Stimulated activated CD8-positive, alpha-beta memory T cell treated with anti-CD3 and anti-CD28 coated beads, Interleukin-4, amount 100 ng/mL, for 1 hour (primary cell): ENCODE data around the gene HID1.

Experiments used
- DNase-seq, 2 donors: peaks; one replicate each; pipeline ENCODE4 v3.0.0-alpha.2; 2020; ENCODE audit warnings: low read depth in 2 of 2, low spot score in 1 of 2

HID1 gene

DNA sequence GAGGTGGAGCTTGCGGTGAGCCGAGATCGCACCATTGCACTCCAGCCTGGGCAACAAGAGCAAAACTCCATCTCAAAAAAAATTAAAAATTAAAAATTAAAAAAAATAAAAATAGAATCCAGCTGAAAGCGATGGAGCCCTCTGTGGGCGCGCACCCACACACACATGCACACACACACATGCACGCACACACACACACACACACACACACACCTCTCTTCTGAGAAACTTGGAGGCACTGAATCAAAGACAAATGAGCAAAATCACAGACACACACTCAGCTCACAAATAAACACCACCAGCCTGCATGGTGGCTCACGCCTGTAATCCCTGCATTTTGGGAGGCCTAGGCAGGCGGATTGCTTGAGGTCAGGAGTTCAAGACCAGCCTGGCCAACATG is 69.5 kb downstream of the HID1 start:
- DNase-seq, result no peak

- DNase-seq, result no peak
Observed at GRCh38 chr17:74901353-74902135, 71.0 kb downstream of the HID1 start.
